Measurements from ENCODE around the gene PKD1L1. TPM values are rescaled to one million over a fixed set of nuclear protein-coding genes. Genes with fewer than 3 reads are reported as not detected.

Gene PKD1L1
- total RNA-seq, 3 donors from 2014 or later (not counting 1 experiment from before 2014, with no cell fraction given): 0.33 to 0.48 (median 0.38) TPM

GRCh38 chr7:47813620-47814260 is 134.5 kb downstream of the PKD1L1 start:
- DNase-seq (no peak), ATAC-seq (no peak)
- no peaks in the 10 kb centered on the region for H3K27me3 Mint-ChIP-seq (ENCODE audit: low read depth in 2 of 2)
- no peak overlapping the region for H3K27ac ChIP-seq (ENCODE audit: low read length)
- 72% methylated on average over 8 of the region's 10 CpGs for WGBS (ENCODE audit: insufficient coverage)
- H3K4me1 Mint-ChIP-seq: no peaks in the 10 kb centered on the region
- H3K4me1 ChIP-seq (ENCODE audit: control insufficient read depth, insufficient read depth, low read length): no peaks in the 10 kb centered on the region
- no peak for TF ChIP-seq CTCF (IDR thresholded peaks at IDR 0.05)
- no peaks in the 10 kb centered on the region for H3K36me3 Mint-ChIP-seq
- H3K27ac Mint-ChIP-seq: no peak overlapping the region
- no peaks in the 10 kb centered on the region for H3K36me3 ChIP-seq (ENCODE audit: control insufficient read depth, insufficient read depth, low read length)
- no peaks in the 10 kb centered on the region for H3K9me3 ChIP-seq (ENCODE audit: control insufficient read depth, insufficient read depth, low read length)
- no peak overlapping the region for H3K4me3 ChIP-seq (ENCODE audit: low read length)
- H3K9me3 Mint-ChIP-seq: no peaks in the 10 kb centered on the region
- no peaks in the 10 kb centered on the region for H3K27me3 ChIP-seq (ENCODE audit: control insufficient read depth, insufficient read depth, low read length)
- intact Hi-C loops (cut with micrococcal nuclease): no loop called here
- no peak overlapping the region for H3K4me3 Mint-ChIP-seq

GRCh38 chr7:47812429-47813136 is 135.7 kb downstream of the PKD1L1 start:
- H3K4me3 Mint-ChIP-seq: no peak overlapping the region
- no peaks in the 10 kb centered on the region for H3K36me3 Mint-ChIP-seq
- Histone ChIP-seq H3K4me1 (ENCODE audit: control insufficient read depth, insufficient read depth, low read length) (peaks cover 3% of the 10 kb centered on the region), H3K36me3 (ENCODE audit: control insufficient read depth, insufficient read depth, low read length) (no peaks in the 10 kb centered on the region), H3K27me3 (ENCODE audit: control insufficient read depth, insufficient read depth, low read length) (no peaks in the 10 kb centered on the region), H3K9me3 (ENCODE audit: control insufficient read depth, insufficient read depth, low read length) (no peaks in the 10 kb centered on the region), H3K4me3 (ENCODE audit: low read length) (no peak overlapping the region), H3K27ac (ENCODE audit: low read length) (no peak overlapping the region)
- intact Hi-C loops (cut with micrococcal nuclease): no loop called here
- H3K27ac Mint-ChIP-seq: no peak overlapping the region
- WGBS (ENCODE audit: insufficient coverage): 88% methylated on average over 16 of the region's 16 CpGs
- no peaks in the 10 kb centered on the region for H3K9me3 Mint-ChIP-seq
- TF ChIP-seq CTCF (IDR thresholded peaks at IDR 0.05): no peak
- H3K4me1 Mint-ChIP-seq: no peaks in the 10 kb centered on the region
- DNase-seq (no peak), ATAC-seq (no peak)
- peaks cover 0 to 4% of the 10 kb centered on the region in 2 donors for H3K27me3 Mint-ChIP-seq (ENCODE audit: low read depth in 2 of 2)

- Mint-ChIP-seq H3K4me3 (no peak overlapping the region), H3K4me1 (no peaks in the 10 kb centered on the region), H3K27ac (no peak overlapping the region), H3K36me3 (no peaks in the 10 kb centered on the region), H3K27me3 (ENCODE audit: low read depth in 2 of 2) (peaks cover 0 to 4% of the 10 kb centered on the region in 2 donors), H3K9me3 (no peaks in the 10 kb centered on the region)
- H3K27ac ChIP-seq (ENCODE audit: low read length): no peak overlapping the region
- no peak overlapping the region for H3K4me3 ChIP-seq (ENCODE audit: low read length)
- peaks cover 7% of the 10 kb centered on the region for H3K4me1 ChIP-seq (ENCODE audit: control insufficient read depth, insufficient read depth, low read length)
- no peaks in the 10 kb centered on the region for H3K27me3 ChIP-seq (ENCODE audit: control insufficient read depth, insufficient read depth, low read length)
- no peaks in the 10 kb centered on the region for H3K9me3 ChIP-seq (ENCODE audit: control insufficient read depth, insufficient read depth, low read length)
- ATAC-seq (no peak), DNase-seq (no peak)
- WGBS (ENCODE audit: insufficient coverage): 77% methylated on average over 10 of the region's 10 CpGs
- no peaks in the 10 kb centered on the region for H3K36me3 ChIP-seq (ENCODE audit: control insufficient read depth, insufficient read depth, low read length)
- no peak for TF ChIP-seq CTCF (IDR thresholded peaks at IDR 0.05)
- intact Hi-C loops (cut with micrococcal nuclease): no loop called here
These were observed 136.5 kb downstream of the PKD1L1 start for GRCh38 chr7:47811632-47812380.
